GM10847 (cell line): ENCODE results near the gene TIAM2.
A peak's percentile ranks its signal among the peaks of the same experiment; 100 is the strongest.

Experiments
- POLR2A ChIP-seq: IDR thresholded peaks from 2 replicates; pipeline ENCODE4 v1.6.1; 2011; ENCODE audit not compliant: insufficient read length; ENCODE audit errors: extremely low read depth

Gene TIAM2

GRCh38 chr6:155163601-155164000, 168.5 kb downstream of the TIAM2 start:
- no peak for TF ChIP-seq POLR2A

GRCh38 chr6:155165029-155165710, 170.1 kb downstream of the TIAM2 start:
- no peak for TF ChIP-seq POLR2A

- no peak for TF ChIP-seq POLR2A
These were observed 175.4 kb downstream of the TIAM2 start for GRCh38 chr6:155170519-155170918.

GRCh38 chr6:155171109-155171746, 176.1 kb downstream of the TIAM2 start:
- no peak for TF ChIP-seq POLR2A

GRCh38 chr6:155171747-155172449, 176.8 kb downstream of the TIAM2 start:
- no peak for TF ChIP-seq POLR2A

GRCh38 chr6:155173488-155173887, 178.4 kb downstream of the TIAM2 start:
- TF ChIP-seq POLR2A: no peak

- TF ChIP-seq POLR2A: no peak
These were observed 179.6 kb downstream of the TIAM2 start for GRCh38 chr6:155174576-155175211.

GRCh38 chr6:155177363-155177961, 182.3 kb downstream of the TIAM2 start:
- TF ChIP-seq POLR2A: no peak

- TF ChIP-seq POLR2A: no peak
These were observed 186.4 kb downstream of the TIAM2 start for GRCh38 chr6:155181498-155181897.

- TF ChIP-seq POLR2A: no peak
These were observed 187.0 kb downstream of the TIAM2 start for GRCh38 chr6:155182103-155182502.

GRCh38 chr6:155183095-155183494, 188.0 kb downstream of the TIAM2 start:
- TF ChIP-seq POLR2A: peak; percentile 16

GRCh38 chr6:155185544-155185943, 190.4 kb downstream of the TIAM2 start:
- no peak for TF ChIP-seq POLR2A

- TF ChIP-seq POLR2A: no peak
These were observed 191.0 kb downstream of the TIAM2 start for GRCh38 chr6:155186052-155186658.

- no peak for TF ChIP-seq POLR2A
These were observed 192.0 kb downstream of the TIAM2 start for GRCh38 chr6:155187106-155187505.
